PC-3 (cell line): Measurements from ENCODE around the gene ITGAE.

Experiments
- CTCF ChIP-seq: fragments of 300-600 bp; sonication (generic); conservative IDR thresholded peaks from 2 replicates; pipeline ENCODE4 v1.5.1; 2017; ENCODE audit warnings: antibody characterized with exemption, low read depth, mild to moderate bottlenecking, low read length
- EZH2 ChIP-seq: fragments of 300-600 bp; sonication (generic); IDR thresholded peaks from one replicate; pipeline ENCODE4 v1.6.1; 2017; ENCODE audit warnings: antibody characterized with exemption, mild to moderate bottlenecking, low read length; ENCODE audit not compliant: unreplicated experiment
- EZH2phosphoT487 ChIP-seq: fragments of 300-600 bp; sonication (generic); IDR thresholded peaks from 2 replicates; pipeline ENCODE4 v1.6.1; 2018; ENCODE audit warnings: mild to moderate bottlenecking, antibody characterized with exemption, low read length, borderline replicate concordance

DNA sequence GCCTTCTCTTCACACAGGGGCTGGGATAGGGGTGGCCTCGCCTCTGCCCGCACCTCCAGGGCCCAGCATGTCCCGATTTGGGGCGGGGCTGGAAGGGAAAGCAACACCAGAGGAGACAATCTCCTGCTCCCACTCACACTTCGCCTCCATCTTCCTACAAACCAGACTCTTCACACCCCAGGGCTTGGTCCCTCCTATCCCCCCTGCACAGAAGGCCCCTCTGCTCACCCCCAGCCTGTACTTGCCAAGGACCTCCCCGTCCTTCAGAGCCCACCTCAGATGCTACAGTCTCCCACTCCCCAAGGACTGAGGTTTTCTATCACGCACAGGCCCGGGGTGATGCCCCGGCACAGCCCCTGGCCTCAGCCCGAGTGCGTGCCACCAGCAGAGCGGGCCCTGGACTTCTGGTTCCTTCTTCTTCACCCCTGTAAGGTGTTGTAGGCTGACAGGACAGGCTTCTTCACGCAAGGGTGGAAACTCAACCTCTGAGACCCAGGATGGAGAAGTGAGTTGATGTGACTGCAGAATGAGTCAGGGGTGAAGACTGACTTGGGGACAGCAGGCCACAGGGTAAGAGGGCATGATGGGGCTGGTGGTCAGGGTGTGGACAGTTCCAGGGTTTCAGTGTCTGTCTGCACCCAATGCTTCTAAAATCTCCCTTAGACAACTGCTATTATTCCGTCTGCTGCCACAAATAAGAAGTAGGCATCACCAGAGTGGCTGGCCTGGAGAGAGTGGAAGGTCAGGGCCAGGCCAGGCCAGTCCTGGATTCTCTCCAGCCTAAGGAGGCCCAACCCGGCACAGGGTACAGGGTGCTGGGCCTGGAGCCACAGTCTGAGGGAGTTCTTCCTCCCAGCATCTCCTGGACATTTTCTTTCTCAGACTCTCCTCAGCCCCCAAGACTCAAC is 2.5 kb downstream of the ITGAE start:
- no peak for TF ChIP-seq CTCF
- no peak for TF ChIP-seq EZH2
- no peak for TF ChIP-seq EZH2phosphoT487
